Activated CD4-positive, alpha-beta T cell treated with anti-CD3 and anti-CD28 coated beads for 48 hours (primary cell): ENCODE results near the gene PATL2.
A peak's percentile ranks its signal among the peaks of the same experiment; 100 is the strongest.
"Not testable (repeated sequence)": the region's sequence is repeated elsewhere in the genome, so short reads cannot be mapped to it uniquely, and the experiment has no call there.

Experiments
- DNase-seq: peaks from one replicate; pipeline ENCODE4 v3.0.0-alpha.2; 2020

Gene PATL2

GRCh38 chr15:44711096-44711742 lies at the start of gene PATL2, which contains the start of gene B2M:
Gene PATL2 (minus strand): TSS chr15:44711323. CDS start chr15:44676490, 34,833 bp downstream.
Gene B2M (plus strand): TSS chr15:44711517. CDS start chr15:44711547, 30 bp downstream.
- DNase-seq, result peak; percentile 97

- no peak for DNase-seq
Observed at GRCh38 chr15:44753345-44753744, 42.2 kb upstream of the PATL2 start.

GRCh38 chr15:44743454-44743853 lies 32.3 kb upstream of the PATL2 start:
- not testable (repeated sequence) for DNase-seq

- not testable (repeated sequence) for DNase-seq
Observed at GRCh38 chr15:44739222-44739847, 28.2 kb upstream of the PATL2 start.

GRCh38 chr15:44738340-44738984 lies 27.3 kb upstream of the PATL2 start:
- DNase-seq, result no peak

GRCh38 chr15:44736181-44736765 lies 25.1 kb upstream of the PATL2 start, which contains the start of gene TRIM69:
Gene TRIM69 (plus strand): TSS chr15:44736528. CDS start chr15:44736705, 177 bp downstream.
- no peak for DNase-seq

- DNase-seq, result peak; percentile 73
Observed at GRCh38 chr15:44735482-44736180, 24.5 kb upstream of the PATL2 start.

- no peak for DNase-seq
Observed at GRCh38 chr15:44734839-44735481, 23.8 kb upstream of the PATL2 start.

- DNase-seq, result peak; percentile 57
Observed at GRCh38 chr15:44729408-44730127, 18.4 kb upstream of the PATL2 start.

GRCh38 chr15:44728576-44729407 lies 17.7 kb upstream of the PATL2 start:
- peak; percentile 96 for DNase-seq

GRCh38 chr15:44728232-44728575 lies 17.1 kb upstream of the PATL2 start:
- not testable (repeated sequence) for DNase-seq

- no peak for DNase-seq
Observed at GRCh38 chr15:44727485-44728231, 16.5 kb upstream of the PATL2 start.

GRCh38 chr15:44726568-44727484 lies 15.7 kb upstream of the PATL2 start:
- DNase-seq, result peak; percentile 75

GRCh38 chr15:44726136-44726535 lies 15.0 kb upstream of the PATL2 start:
- DNase-seq, result no peak

GRCh38 chr15:44722011-44722410 lies 10.9 kb upstream of the PATL2 start:
- no peak for DNase-seq

GRCh38 chr15:44720460-44721176 lies 9.5 kb upstream of the PATL2 start:
- no peak for DNase-seq

GRCh38 chr15:44720000-44720435 lies 8.9 kb upstream of the PATL2 start:
- not testable (repeated sequence) for DNase-seq
